GM19351 (cell line): Measurements from ENCODE around the gene EPHA2.

Experiments
- ATAC-seq: cut with Tn5 transposase; IDR thresholded peaks from one replicate; pipeline ENCODE4 v1.9.1; 2021; ENCODE audit warnings: mild to moderate bottlenecking, moderate library complexity; ENCODE audit not compliant: unreplicated experiment

Gene EPHA2

DNA sequence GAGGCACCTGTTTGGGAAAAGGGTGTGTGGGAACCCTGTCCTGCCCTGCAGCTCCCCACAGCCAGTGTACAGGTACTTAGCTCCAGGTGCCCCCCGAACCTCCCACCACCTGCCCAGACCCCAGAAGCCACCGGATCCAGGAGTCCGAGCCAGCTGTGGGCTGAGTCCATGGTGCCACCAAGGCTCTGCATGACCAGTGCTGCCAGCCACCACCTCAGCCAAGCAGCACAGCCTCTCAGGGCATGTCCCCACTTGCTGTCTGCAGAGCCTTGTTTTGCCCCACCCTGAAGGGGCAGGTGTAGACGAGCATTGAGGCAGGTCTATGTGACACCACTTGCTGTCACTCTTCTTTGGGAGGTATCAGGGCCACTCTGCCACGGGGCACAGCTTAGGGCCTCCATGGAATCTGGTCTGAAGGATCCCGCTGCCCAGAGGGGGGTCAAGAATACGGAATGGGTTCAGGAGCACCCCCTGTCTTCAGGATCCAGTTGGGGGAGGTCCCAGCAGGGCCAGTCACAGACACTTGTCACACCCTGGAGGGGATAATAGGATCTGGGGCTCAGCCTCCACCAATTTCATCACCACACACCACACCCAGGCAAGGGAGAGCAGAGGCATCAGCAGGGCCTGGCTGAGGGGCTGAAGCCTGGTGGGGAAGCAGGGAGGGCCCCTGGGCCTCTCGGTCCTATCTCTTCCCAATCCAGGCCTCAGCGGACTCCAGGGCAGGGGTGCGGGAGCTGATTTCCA is 28.9 kb upstream of the EPHA2 start:
- no peak for ATAC-seq

DNA sequence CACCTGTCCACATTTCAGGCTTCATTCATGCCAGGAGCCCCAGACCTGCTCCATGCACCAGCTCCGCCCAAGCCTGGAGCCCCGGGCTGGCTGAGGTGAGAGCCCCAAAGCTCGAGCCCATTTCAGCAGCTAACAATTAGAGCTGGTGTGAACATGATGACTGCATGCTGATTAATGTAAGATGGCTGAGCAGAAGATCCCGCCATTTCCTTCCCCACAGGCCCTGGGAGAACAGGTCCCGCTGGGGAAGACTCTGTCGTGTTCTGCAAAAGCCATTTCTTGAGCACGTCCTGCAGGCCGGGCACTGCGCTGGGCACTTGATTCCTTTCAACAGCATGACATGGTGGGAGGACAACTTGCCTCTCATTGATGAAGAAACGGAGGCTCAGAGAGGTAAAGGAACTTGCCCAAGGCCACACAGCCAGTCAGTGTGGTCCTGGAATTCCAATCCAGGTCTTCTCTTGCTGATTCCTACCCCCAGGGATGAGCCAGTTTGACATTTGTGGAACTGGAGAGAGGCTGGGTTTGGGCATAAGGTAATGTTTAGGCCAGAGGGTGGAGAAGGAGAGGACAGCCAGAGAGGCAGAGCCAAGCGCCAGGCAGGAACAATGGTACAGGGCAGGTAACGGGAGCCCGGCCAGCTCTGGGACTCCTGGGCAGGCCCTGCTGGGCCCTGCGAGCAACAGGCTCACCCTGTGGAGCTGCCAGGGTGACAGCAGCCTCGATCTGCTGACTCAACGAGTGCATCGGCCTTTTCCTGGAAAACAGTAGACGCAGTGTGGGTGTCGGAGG is 28.1 kb upstream of the EPHA2 start:
- no peak for ATAC-seq

DNA sequence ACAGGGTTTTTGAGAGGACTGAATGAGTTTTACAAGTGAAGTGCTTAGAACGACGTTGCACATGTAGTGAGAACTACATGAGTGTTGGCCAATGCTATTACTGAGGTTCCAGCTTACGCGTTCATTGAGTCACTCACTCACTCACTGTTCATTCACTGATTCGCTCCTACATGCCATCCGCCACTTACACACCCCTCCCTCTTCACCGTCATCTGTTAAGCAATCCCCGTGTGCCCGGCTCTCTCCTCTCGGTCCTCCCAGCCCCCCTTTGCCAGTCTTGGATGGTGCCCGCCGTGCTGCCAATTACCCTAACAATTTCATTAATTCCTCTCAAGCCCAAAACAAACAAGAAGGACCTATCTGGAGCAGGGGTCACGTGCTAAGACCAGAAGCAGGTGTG is 27.3 kb upstream of the EPHA2 start:
- no peak for ATAC-seq

DNA sequence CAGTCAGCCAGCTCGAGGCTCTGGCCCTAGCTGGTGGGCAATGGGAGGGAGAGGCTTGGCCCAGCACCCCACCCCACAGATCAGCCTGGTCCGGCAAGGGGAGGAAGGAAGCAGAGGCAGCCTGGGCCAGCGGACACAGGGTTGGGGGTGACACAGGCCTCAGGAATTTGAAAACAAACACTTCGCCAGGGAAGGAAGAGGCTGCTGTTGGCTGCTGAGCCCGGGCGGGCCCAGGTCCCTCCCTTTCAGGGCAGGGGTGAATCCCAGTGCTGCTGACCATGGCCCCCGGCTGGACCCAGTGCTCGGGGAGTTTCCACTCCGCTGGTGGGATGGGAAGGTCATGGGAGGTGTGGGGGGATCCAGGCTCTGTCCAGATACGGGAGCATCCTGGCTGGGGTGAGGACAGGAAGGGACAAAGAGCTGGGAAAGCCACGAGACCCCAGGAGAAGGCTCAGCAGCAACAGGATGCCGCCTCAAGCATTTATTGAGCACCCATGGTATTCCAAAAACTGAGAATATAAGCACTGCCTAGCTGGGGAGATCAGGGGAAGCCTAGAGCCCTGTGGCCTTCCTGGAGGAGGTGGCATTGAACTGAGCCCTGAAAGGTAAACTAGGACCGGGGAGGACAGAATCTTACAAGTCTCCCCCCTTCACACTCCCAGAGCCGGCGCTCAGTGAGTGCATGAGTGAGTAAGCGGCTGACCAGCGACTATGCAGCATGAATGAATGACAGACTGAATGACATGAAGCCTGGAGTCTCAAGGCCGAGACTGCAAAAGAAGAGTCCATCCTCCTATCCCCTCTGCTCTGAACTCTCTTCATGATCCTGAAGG is 26.2 kb upstream of the EPHA2 start:
- no peak for ATAC-seq

DNA sequence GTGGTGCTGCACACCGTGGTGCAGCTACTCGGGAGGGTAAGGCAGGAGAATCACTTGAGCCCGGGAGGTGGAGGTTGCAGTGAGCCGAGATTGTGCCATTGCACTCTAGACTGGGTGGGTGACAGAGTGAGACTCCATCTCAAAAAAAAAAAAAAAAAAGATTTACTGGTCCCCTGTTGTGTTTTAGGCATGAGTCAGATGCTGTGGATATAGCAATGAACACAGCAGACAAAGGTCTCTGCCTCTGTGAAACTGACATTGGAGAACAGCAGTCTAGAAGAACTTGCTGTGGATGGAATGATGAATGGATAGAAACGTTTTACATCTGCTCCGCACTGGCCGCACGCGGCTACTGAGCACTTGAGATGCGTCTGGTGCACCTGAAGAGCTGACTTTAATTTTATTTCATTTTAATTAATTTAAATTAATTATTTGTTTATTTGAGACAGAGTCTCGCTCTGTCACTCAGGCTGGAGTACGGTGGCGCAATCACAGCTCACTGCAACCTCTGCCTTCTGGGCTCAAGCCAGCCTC is 24.5 kb upstream of the EPHA2 start:
- ATAC-seq: no peak

DNA sequence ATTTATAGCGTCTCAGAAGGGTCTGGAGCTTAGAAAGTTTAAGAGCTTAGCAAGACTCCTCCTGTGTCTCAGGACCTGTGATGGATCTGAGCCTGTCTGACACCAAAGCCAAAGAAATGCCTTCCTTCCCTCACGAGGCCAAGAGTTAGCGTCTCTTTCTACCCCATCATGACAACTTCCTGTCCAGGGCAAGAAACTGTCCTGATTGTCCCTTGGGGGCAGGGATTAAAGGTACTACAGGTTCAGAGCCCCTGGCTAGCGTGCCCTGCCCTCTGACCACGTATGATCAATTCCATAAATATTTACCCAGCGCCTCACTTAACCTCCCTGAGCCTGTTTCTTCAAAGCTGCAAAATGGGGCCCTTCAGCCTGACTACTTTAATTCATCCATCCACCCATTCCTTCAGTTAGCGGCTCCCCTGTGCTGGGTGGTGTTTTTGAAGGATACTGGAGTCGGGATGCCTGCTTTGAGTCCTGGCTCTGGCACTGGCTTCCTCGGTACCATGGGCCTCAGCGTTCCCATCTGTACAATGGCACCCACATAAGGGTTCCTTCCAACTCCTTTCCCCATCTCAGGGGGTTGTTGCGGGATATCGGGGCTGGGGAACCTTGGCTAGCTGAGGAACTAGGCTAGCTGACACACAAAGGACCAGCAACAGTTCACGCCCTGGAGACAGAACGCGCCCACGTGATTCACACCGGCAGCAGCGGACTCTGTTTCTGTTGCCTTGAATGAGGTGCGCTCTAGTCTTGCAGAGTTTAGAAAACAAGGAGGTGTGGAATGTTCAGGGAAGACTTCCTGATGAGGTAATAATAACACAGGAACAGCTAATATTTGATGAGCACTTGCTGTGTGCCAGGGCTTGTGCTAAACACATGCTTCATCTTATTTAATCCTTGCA is 23.0 kb upstream of the EPHA2 start:
- ATAC-seq: no peak

DNA sequence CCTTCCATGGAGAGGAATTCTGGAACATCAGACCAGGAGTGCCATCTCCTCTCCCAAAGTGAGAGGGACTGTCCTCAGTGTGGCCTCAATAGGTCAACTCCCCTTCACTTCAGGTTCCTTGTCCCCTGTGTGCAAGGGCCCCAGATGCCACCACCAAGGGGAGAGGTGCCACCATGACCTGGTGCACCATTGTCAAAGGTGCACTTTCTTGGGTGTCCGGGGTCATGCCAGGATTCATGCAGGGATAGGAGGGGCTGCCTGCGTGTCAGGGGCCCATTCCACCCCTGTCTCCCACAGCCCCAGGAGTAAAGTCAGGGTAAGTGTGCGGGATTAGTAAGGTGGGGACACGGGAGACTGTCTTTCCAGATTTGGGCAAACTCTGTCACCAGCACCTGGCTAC is 21.4 kb upstream of the EPHA2 start:
- ATAC-seq: no peak

DNA sequence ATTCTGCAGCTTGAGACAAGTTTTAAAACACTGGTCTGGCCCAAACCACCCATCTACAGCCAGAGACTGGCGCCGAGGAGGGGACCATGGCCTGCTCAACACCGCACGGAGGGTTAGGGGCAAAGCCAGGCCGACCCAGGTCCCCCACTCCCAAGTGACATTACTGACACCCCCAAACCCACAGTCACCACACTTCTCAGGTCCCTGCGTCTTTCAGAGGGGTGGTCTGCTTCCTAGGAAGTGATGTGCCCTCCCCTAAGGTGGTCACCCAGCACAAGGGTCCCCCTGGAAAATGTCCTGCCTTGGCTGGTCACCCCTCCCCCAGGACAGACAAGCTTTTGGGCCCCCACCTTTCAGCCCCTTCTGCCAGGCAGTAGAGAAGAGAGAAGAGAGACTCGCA is 20.8 kb upstream of the EPHA2 start:
- no peak for ATAC-seq

DNA sequence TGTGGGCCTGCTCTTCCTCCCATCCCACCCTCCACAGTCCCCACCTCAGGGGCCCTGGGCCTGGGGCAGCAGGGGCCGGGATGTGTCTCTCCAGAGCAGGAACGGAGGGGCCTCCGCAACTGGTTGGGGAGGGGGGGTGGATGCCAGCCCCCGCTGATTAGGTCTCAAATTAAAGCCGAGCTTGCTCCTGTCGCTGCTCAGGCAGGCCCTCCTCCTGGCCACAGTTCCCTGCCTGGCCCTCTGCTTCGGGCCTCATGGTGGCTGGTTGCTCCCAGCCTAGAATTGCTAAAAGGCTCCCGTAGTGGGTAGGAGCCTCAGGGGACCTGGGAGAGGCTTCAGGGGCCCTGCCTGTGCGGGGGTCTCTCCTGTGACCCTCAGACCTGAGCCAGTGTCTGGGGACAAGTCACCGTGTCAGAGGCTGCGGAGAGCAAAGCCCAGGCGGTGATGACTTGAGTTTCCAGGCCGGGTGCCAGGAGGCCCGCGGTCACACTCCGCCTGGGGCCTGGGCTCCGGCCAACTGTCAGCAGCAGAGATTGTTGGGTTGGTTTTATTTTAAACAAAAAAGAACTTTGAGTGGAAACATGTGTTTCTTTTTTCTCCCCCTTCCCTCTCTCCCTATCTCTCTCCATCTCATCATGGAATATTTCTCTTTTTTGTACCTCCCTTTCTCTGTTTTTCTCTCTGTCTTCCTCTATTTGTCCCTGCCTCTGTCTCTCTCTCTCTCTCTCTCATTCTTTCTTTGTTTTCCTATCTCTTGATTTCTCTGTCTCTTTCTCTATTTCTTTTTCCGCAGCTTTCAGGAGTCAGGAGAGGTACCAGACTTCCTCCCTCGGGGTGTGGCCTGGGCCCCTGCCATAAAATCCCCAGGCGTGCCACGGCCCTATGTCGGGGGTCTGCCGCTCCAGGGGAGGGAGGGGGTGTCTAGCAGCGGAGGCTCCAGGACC is 20.0 kb upstream of the EPHA2 start:
- no peak for ATAC-seq

DNA sequence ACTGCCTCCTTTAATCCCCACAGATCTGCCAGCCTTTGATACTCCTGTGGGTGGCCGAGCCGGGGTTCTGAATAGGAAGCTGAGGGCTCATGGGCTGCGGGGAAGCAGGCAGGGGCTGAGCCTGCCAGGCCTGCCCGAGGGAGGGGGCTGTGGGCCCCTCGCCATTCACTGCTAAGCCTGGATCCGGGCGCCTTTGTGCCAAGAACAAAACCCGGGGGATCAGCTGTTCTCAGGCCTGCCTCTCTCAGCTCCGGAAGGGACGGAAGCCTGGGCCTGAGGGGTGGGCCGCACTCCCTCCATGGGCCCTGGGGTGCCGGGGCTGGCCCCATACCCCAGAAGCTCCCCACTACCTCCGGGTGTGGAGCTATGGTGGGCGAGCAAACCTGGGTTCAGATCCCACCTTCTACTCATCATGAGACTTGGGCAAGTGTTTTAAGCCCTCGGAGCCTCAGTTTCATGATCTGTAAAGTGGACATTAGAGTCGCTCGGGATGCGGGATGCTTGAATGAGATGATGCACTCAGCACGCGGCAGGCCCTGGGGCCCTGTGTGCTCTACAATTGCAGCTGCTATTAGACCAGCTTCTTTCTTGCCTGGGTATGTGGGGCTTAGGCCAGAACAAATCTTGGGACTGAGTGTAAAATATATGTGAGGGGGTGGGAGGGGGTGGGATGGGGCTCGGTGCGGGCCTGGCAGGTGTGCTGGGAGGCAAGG is 19.2 kb upstream of the EPHA2 start:
- no peak for ATAC-seq

DNA sequence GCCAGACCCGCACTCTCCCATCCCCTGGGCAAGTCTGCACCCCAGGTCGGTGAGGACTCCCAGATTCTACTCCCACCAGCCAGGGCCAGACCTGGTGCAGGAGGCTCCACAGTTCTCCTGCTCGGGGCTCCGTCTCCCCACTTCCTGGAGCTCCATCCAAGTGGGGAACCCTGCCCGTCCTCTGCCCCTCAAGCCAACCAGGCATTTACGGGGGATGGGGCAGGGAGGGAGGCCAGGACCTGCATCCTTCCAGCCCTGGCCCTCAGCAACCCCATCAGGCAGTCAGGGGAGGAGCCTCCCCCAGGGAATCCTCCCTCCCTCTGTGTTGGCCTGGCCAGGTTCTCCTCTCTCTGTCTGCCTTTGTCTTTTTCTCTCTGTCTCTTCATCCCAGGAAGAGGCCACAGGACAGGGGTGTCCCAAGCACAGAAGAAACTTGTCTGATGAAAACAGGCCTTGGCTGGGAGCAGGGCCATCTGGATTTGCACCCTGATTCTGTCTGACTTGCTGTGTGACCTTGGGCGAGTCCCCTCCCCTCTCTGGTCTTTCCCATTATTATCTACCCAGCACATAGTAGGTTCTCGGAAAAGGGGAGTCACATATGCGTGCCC is 18.5 kb upstream of the EPHA2 start:
- ATAC-seq: no peak

DNA sequence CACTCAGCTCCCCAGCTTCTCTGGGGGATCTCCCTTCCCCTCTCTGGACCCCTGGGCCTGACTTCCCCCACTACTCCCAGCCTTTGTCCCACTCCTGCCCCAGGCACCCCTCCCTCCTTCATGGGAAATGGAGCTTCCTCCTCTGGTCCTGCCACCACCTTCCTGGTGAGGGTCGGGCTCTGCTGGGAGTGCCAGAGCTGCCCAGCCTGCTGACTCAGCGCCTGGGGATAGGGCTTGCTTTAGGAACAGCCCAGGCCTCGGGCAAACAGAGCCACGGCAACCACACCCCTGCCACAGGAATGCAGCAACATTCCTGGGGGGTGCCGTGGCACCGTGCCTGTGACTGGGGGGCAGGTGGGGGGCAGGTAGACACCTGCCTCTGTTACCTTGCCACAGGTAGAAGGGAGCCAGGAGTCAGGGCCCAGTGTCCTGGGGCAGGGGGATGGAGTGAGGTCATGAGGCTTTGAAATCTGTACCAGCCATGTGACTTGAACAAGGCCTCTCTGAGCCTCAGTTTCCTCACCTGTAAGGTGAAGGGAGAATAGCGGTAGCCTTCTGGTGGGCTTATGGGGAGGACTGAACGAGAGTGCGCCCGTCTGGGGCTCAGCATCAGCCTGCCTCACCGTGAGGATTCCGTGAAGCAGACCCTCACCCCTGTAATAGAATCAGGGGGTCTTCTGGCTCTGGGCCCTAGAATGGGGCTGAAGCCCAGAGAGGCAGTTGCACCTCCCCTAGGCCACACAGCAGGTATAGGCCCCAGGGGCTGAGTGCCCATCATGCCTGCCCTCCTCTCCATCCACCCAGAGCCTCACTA is 17.8 kb upstream of the EPHA2 start:
- no peak for ATAC-seq

DNA sequence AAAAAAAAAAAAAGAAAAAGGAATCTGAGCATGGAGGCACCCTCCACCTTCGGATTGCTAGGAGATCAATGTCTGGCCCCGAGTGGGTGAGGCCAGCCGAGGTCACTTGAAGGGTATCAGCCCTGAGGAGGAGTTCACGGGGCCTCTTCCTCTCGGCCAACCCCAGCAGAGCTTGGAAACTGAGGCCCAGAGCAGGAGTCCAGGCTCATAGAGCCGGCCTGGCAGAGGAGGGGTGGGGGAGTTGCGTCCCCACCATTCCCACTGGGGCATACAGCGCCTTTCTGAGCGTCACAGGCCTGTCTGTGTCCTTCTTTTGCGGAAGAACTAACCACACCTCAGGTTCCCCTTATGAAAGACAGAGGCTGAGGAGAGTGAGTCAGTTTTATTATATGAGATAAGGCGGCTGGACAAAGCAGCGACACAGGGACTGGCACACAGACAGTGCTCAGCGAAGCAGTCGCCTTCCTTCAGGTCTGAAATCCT is 17.1 kb upstream of the EPHA2 start:
- no peak for ATAC-seq

DNA sequence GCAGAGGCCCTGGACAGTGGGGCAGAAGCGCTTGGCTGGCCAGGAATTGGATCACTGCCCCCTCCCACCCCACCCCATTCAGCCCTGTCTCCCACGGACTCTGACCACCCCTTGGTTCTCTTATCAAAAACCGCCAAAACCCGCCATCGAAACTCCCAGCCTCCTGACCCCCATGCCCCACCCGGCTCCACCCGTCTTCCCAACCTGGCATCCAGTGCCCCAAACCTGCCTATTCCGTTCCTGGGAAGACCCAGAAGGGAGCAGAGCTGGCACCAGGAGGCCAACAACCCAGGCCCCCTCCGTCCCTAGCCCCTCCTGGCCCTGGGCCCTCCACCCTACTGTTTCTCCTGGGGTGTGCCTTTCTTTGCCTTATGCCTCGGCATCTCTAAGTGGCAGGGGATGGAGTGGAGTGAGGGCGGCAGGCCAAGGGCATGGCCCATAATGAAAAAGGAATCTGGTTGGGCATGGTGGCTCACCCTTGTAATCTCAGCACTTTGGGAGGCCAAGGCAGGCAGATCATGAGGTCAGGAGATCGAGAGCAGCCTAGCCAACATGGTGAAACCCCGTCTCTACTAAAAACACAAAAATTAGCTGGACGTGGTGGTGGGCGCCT is 16.5 kb upstream of the EPHA2 start:
- ATAC-seq: no peak

DNA sequence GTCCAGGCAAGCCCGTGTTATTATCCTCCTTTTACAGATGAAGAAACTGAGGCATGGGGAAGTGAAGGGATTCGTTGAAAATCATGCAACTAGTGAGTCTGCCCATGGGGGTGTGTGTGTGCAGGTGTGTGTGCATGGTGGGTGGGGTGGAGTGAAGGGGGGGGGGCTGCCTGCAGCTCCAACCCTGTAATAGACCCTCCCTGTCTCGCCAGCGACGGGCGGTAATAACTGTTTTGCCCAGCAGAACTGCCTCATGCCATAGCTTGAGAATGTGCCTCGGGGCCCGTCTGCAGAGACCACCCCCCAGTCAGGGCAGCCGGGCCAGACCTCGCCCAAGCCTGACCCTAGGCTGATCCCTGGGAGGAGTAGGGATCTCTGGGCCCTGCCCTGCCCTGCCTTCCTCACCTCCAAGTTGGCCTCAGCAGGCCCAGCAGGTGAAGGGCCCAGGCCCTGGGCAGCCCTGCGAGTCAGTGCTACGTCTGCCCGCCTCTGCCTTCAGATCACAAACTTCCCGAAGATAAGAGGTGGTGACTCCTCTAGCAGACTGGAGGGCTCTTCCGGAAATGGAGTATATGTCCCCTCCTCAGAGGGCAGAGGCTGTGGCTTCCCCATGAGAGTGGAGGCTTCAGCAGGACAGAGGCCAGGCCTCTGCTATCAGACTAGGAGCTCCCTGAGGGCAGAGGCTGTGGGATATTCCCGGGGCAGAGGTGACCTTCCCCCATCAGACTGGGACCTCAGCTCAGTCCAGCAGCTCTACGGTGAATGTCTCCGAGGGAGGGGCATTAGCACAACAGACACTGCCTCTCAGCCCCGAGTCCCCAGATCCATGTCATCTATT is 15.7 kb upstream of the EPHA2 start:
- ATAC-seq: no peak

DNA sequence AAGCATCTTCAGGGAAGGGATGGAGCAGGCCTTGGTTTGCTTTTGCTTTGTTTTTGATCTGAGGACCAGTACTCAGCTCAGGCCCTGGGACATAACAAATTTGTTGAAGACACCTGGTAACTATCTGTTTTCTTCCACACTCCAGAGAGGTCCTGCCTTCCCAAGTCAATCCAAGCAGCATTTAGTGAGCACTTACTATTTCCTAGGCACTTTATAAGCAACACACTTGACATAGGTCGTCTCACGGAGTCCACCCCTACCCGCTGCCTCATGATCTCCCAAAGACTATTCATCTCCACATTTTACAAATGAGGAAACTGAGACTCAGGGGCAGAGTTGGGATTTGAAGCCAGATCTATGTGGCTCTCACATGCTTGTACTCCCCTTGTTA is 14.4 kb upstream of the EPHA2 start:
- no peak for ATAC-seq
